Smooth muscle cell (in vitro differentiated cells): Measurements from ENCODE around the gene CSNK2A2. TPM values are rescaled to one million over a fixed set of nuclear protein-coding genes. Genes with fewer than 3 reads are reported as not detected.

Experiments
- DNase-seq: peaks from one replicate; lab custom pipeline; 2025; ENCODE audit not compliant: unreplicated experiment; lab: John Stamatoyannopoulos, UW
- H2AFZ ChIP-seq: fragments of 200-600 bp; sonication (generic); 2 replicates; pipeline ENCODE4 v1.6.0; 2016; ENCODE audit warnings: antibody characterized with exemption, low read depth, mild to moderate bottlenecking
- H3F3A ChIP-seq: fragments of 200-600 bp; sonication (generic); 2 replicates; pipeline ENCODE4 v1.6.0; 2017; ENCODE audit warnings: antibody characterized with exemption, low read depth
- H3K27ac ChIP-seq: fragments of 200-600 bp; sonication (generic); 2 replicates; pipeline ENCODE4 v1.5.1; 2016; ENCODE audit warnings: low read depth, mild to moderate bottlenecking
- H3K27me3 ChIP-seq: fragments of 200-600 bp; sonication (generic); 2 replicates; pipeline ENCODE4 v1.6.1; 2016; ENCODE audit warnings: low read depth, mild to moderate bottlenecking
- H3K36me3 ChIP-seq: fragments of 200-600 bp; sonication (generic); 2 replicates; pipeline ENCODE4 v1.5.1; 2016; ENCODE audit warnings: low read depth
- H3K4me1 ChIP-seq: fragments of 200-600 bp; sonication (generic); 2 replicates; pipeline ENCODE4 v1.5.1; 2016; ENCODE audit warnings: low read depth
- H3K4me2 ChIP-seq: fragments of 200-600 bp; sonication (generic); 2 replicates; pipeline ENCODE4 v1.6.0; 2016; ENCODE audit warnings: mild to moderate bottlenecking
- H3K4me3 ChIP-seq: fragments of 200-600 bp; sonication (generic); 2 replicates; pipeline ENCODE4 v1.5.1; 2016; ENCODE audit warnings: mild to moderate bottlenecking
- H3K79me2 ChIP-seq: fragments of 200-600 bp; sonication (generic); 2 replicates; pipeline ENCODE4 v1.6.0; 2016; ENCODE audit warnings: low read depth, mild to moderate bottlenecking
- H3K9ac ChIP-seq: fragments of 200-600 bp; sonication (generic); 2 replicates; pipeline ENCODE4 v1.6.0; 2016; ENCODE audit warnings: low read depth
- H3K9me3 ChIP-seq: fragments of 200-600 bp; sonication (generic); replicated peaks from 2 replicates; pipeline ENCODE4 v1.5.1; 2016; ENCODE audit warnings: low read depth
- H4K20me1 ChIP-seq: fragments of 200-600 bp; sonication (generic); 2 replicates; pipeline ENCODE4 v1.6.0; 2016; ENCODE audit warnings: low read depth
- CTCF ChIP-seq: fragments of 200-600 bp; sonication (generic); IDR thresholded peaks from 2 replicates; pipeline ENCODE4 v1.5.1; 2017; ENCODE audit warnings: borderline replicate concordance, mild to moderate bottlenecking, antibody characterized with exemption; ENCODE audit not compliant: insufficient read depth, poor library complexity, severe bottlenecking
- WGBS: methylation state at CpG from one replicate; pipeline ENCODE4 v1.1.7; 2016; ENCODE audit warnings: low lambda C conversion rate; 5-methylcytosine and 5-hydroxymethylcytosine counted together
- polyA plus RNA-seq: library from polyadenylated mRNA; unstranded; fragments of >200 nt; fragmentation: Nextera tagmentation; extraction: Ambion mirVana; gene quantifications from 2 replicates; pipeline ENCODE4 v1.2.1, GENCODE V29; 2016
- total RNA-seq: library from RNA; depleted of rRNA; stranded (reverse); fragments of >200 nt; gene quantifications from 2 replicates; pipeline ENCODE4 v1.2.3, GENCODE V29; 2014

Gene CSNK2A2
- total and polyA plus RNA-seq, 2 experiments from 2014 or later: 16.5 to 26.3 TPM

- no peak overlapping the region for H2AFZ ChIP-seq
- no peak for DNase-seq
- H4K20me1 ChIP-seq: peaks cover 98% of the 10 kb centered on the region
- no peak for TF ChIP-seq CTCF
- H3K4me1 ChIP-seq: peaks cover 20% of the 10 kb centered on the region
- H3K4me3 ChIP-seq: peak overlapping the region; percentile 14
- H3K4me2 ChIP-seq: peak overlapping the region; percentile 82
- H3K9ac ChIP-seq: peak overlapping the region; percentile 54
- H3K27ac ChIP-seq: peak overlapping the region; percentile 74
- H3K36me3 ChIP-seq: no peaks in the 10 kb centered on the region
- H3F3A ChIP-seq: peaks cover 9% of the 10 kb centered on the region
- H3K79me2 ChIP-seq: peaks cover 88% of the 10 kb centered on the region
- H3K27me3 ChIP-seq: no peaks in the 10 kb centered on the region
- 53% methylated on average over 6 of the region's 6 CpGs for WGBS
- H3K9me3 ChIP-seq: no peaks in the 10 kb centered on the region
These were observed 76.8 kb downstream of the CSNK2A2 start for GRCh38 chr16:58121132-58121531.

- Histone ChIP-seq H3K9me3 (no peaks in the 10 kb centered on the region), H3K36me3 (no peaks in the 10 kb centered on the region), H4K20me1 (peaks cover 98% of the 10 kb centered on the region), H3K4me2 (no peak overlapping the region), H2AFZ (no peak overlapping the region), H3K79me2 (peaks cover 79% of the 10 kb centered on the region), H3K27me3 (no peaks in the 10 kb centered on the region), H3K4me3 (no peak overlapping the region), H3K9ac (no peak overlapping the region), H3K27ac (peak overlapping the region; percentile 74), H3K4me1 (peaks cover 20% of the 10 kb centered on the region), H3F3A (peaks cover 9% of the 10 kb centered on the region)
- no peak for TF ChIP-seq CTCF
- DNase-seq: no peak
- 38% methylated on average over 3 of the region's 3 CpGs for WGBS
These were observed 77.7 kb downstream of the CSNK2A2 start for GRCh38 chr16:58120234-58120633.

- peaks cover 20% of the 10 kb centered on the region for H3K4me1 ChIP-seq
- 98% methylated on average over 8 of the region's 8 CpGs for WGBS
- TF ChIP-seq CTCF: no peak
- H3K4me2 ChIP-seq: peak overlapping the region; percentile 10
- peaks cover 93% of the 10 kb centered on the region for H4K20me1 ChIP-seq
- no peak overlapping the region for H2AFZ ChIP-seq
- no peaks in the 10 kb centered on the region for H3K9me3 ChIP-seq
- H3K4me3 ChIP-seq: no peak overlapping the region
- no peak overlapping the region for H3K9ac ChIP-seq
- DNase-seq: no peak
- H3F3A ChIP-seq: peaks cover 9% of the 10 kb centered on the region
- peaks cover 7% of the 10 kb centered on the region for H3K36me3 ChIP-seq
- no peaks in the 10 kb centered on the region for H3K27me3 ChIP-seq
- no peak overlapping the region for H3K27ac ChIP-seq
- H3K79me2 ChIP-seq: peaks cover 72% of the 10 kb centered on the region
These were observed 78.4 kb downstream of the CSNK2A2 start for GRCh38 chr16:58119509-58119845.

GRCh38 chr16:58118801-58119508 lies 79.0 kb downstream of the CSNK2A2 start:
- no peak overlapping the region for H3K9ac ChIP-seq
- H3F3A ChIP-seq: peaks cover 9% of the 10 kb centered on the region
- no peak overlapping the region for H2AFZ ChIP-seq
- H4K20me1 ChIP-seq: peaks cover 88% of the 10 kb centered on the region
- no peak overlapping the region for H3K27ac ChIP-seq
- peak overlapping the region; percentile 10 for H3K4me2 ChIP-seq
- no peaks in the 10 kb centered on the region for H3K27me3 ChIP-seq
- DNase-seq: no peak
- H3K4me1 ChIP-seq: peaks cover 20% of the 10 kb centered on the region
- 38% methylated on average over 5 of the region's 5 CpGs for WGBS
- H3K4me3 ChIP-seq: no peak overlapping the region
- no peak for TF ChIP-seq CTCF
- peaks cover 67% of the 10 kb centered on the region for H3K79me2 ChIP-seq
- H3K9me3 ChIP-seq: no peaks in the 10 kb centered on the region
- peaks cover 9% of the 10 kb centered on the region for H3K36me3 ChIP-seq
